Femur (tissue), 1 donor: ENCODE measurements around the gene UBE2S.

Source experiments
- DNase-seq: peaks from one replicate; pipeline ENCODE4 v3.0.0-alpha.2; 2017

The UBE2S gene

GRCh38 chr19:55382522-55383054 lies 25.0 kb downstream of the UBE2S start:
- no peak for DNase-seq

- no peak for DNase-seq
These were observed 25.6 kb downstream of the UBE2S start for GRCh38 chr19:55382013-55382412.

GRCh38 chr19:55379174-55379573 lies 28.4 kb downstream of the UBE2S start:
- DNase-seq = peak; percentile 75

- peak; percentile 60 for DNase-seq
These were observed 30.0 kb downstream of the UBE2S start for GRCh38 chr19:55377356-55378131.

GRCh38 chr19:55376241-55376933 lies 31.2 kb downstream of the UBE2S start, which contains the start of gene TMEM190:
Gene TMEM190, plus strand, starts transcription at chr19:55376826. Its CDS starts 28 bp downstream, at chr19:55376854.
- DNase-seq = no peak

- DNase-seq = no peak
These were observed 33.4 kb downstream of the UBE2S start for GRCh38 chr19:55373993-55374757.

- no peak for DNase-seq
These were observed 34.1 kb downstream of the UBE2S start for GRCh38 chr19:55373306-55373992.

- DNase-seq = no peak
These were observed 35.1 kb downstream of the UBE2S start for GRCh38 chr19:55372316-55373081.

- DNase-seq = no peak
These were observed 37.1 kb downstream of the UBE2S start, which contains the start of gene IL11 for GRCh38 chr19:55370305-55370988. Gene IL11, minus strand, starts transcription at chr19:55370463. Its CDS starts 153 bp downstream, at chr19:55370310.

GRCh38 chr19:55369653-55370304 lies 37.8 kb downstream of the UBE2S start:
- no peak for DNase-seq

GRCh38 chr19:55368701-55369563 lies 38.7 kb downstream of the UBE2S start:
- DNase-seq = no peak

- DNase-seq = no peak
These were observed 39.5 kb downstream of the UBE2S start for GRCh38 chr19:55368106-55368505.

- DNase-seq = no peak
These were observed 40.8 kb downstream of the UBE2S start for GRCh38 chr19:55366790-55367189.

- no peak for DNase-seq
These were observed 41.6 kb downstream of the UBE2S start for GRCh38 chr19:55365964-55366363.

- no peak for DNase-seq
These were observed 42.3 kb downstream of the UBE2S start for GRCh38 chr19:55365245-55365644.

- DNase-seq = no peak
These were observed 44.4 kb downstream of the UBE2S start, which contains the start of gene GARIN5B for GRCh38 chr19:55362990-55363716. Gene GARIN5B, minus strand, starts transcription at chr19:55363260. Its CDS starts 194 bp downstream, at chr19:55363066.

GRCh38 chr19:55362174-55362989 lies 45.2 kb downstream of the UBE2S start:
- DNase-seq = no peak

- no peak for DNase-seq
These were observed 46.7 kb downstream of the UBE2S start for GRCh38 chr19:55360902-55361301.
